ENCODE results near the gene THBD. TPM values are rescaled to one million over a fixed set of nuclear protein-coding genes. Genes with fewer than 3 reads are reported as not detected.
A peak's percentile ranks its signal among the peaks of the same experiment; 100 is the strongest.
"Not testable (repeated sequence)": the region's sequence is repeated elsewhere in the genome, so short reads cannot be mapped to it uniquely, and the experiment has no call there.

Gene THBD
- total RNA-seq, 4 donors from 2014 or later, result 48.1 to 60.3 (median 56.9) TPM

DNA sequence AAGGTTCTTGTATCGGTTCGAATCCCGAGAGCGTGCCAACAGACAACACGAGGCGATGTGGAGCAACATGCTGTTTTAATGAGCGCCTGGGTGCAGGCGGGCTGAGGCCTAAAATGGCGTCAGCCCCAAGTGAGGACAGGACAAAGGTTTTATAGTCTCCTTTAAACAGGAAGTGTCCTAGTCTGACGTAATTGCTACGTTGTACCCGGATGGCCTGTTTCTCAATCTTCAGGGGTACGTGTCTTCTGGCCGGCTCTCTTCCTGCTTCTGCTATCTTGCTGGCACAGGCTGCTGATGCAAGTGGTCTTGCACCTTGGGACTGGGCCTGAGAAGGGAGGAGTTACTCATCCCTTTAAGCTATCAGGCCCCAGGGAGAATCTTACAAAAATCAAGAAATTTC is 24.0 kb downstream of the THBD start:
- H3K4me3 ChIP-seq; H3K27ac ChIP-seq; H3K4me1 ChIP-seq; DNase-seq (ENCODE audit: low spot score in 2 of 2); H3K9me3 ChIP-seq; H3K27me3 ChIP-seq; H3K36me3 ChIP-seq: not testable (repeated sequence)
- WGBS, 2 donors, result 80 to 89% methylated on average over 14 of the region's 14 CpGs
- peak in 1 of 2 donors; percentile 27 for TF ChIP-seq EP300 (IDR thresholded peaks at IDR 0.05)

- Histone ChIP-seq H3K9me3 (no peaks in the 10 kb centered on the region), H3K27me3 (no peaks in the 10 kb centered on the region), H3K4me3 (no peak overlapping the region), H3K27ac (no peak overlapping the region), H3K36me3 (no peaks in the 10 kb centered on the region), H3K4me1 (no peaks in the 10 kb centered on the region)
- no peak for DNase-seq (ENCODE audit: low spot score in 2 of 2)
- WGBS, 2 donors, result 43 to 54% methylated on average over 3 of the region's 3 CpGs
- TF ChIP-seq POLR2A (IDR thresholded peaks at IDR 0.05) (no peak), EP300 (IDR thresholded peaks at IDR 0.05) (no peak)
- TF ChIP-seq, protein P1, sequence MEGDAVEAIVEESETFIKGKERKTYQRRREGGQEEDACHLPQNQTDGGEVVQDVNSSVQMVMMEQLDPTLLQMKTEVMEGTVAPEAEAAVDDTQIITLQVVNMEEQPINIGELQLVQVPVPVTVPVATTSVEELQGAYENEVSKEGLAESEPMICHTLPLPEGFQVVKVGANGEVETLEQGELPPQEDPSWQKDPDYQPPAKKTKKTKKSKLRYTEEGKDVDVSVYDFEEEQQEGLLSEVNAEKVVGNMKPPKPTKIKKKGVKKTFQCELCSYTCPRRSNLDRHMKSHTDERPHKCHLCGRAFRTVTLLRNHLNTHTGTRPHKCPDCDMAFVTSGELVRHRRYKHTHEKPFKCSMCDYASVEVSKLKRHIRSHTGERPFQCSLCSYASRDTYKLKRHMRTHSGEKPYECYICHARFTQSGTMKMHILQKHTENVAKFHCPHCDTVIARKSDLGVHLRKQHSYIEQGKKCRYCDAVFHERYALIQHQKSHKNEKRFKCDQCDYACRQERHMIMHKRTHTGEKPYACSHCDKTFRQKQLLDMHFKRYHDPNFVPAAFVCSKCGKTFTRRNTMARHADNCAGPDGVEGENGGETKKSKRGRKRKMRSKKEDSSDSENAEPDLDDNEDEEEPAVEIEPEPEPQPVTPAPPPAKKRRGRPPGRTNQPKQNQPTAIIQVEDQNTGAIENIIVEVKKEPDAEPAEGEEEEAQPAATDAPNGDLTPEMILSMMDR (IDR thresholded peaks at IDR 0.05), result no peak
Observed at GRCh38 chr20:23024701-23025100, 24.8 kb downstream of the THBD start.

GRCh38 chr20:23023621-23024177 is 25.8 kb downstream of the THBD start:
- TF ChIP-seq EP300 (IDR thresholded peaks at IDR 0.05), result no peak
- TF ChIP-seq, protein P1 (IDR thresholded peaks at IDR 0.05), result no peak
- TF ChIP-seq POLR2A (IDR thresholded peaks at IDR 0.05), result no peak
- Histone ChIP-seq H3K4me3 (no peak overlapping the region), H3K36me3 (no peaks in the 10 kb centered on the region), H3K27ac (peak overlapping the region in 1 of 4 donors; percentile 8), H3K4me1 (no peaks in the 10 kb centered on the region), H3K27me3 (no peaks in the 10 kb centered on the region), H3K9me3 (no peaks in the 10 kb centered on the region)
- DNase-seq (ENCODE audit: low spot score in 2 of 2), result no peak
- WGBS, 2 donors, result 74 to 77% methylated on average over 8 to 10 of the region's 10 CpGs

- H3K9me3 ChIP-seq, result no peaks in the 10 kb centered on the region
- H3K36me3 ChIP-seq, result no peaks in the 10 kb centered on the region
- H3K4me1 ChIP-seq, result no peaks in the 10 kb centered on the region
- DNase-seq (ENCODE audit: low spot score in 2 of 2), result no peak
- TF ChIP-seq EP300 (IDR thresholded peaks at IDR 0.05) (no peak), POLR2A (IDR thresholded peaks at IDR 0.05) (no peak)
- TF ChIP-seq, protein P1 (IDR thresholded peaks at IDR 0.05), result no peak
- no peaks in the 10 kb centered on the region for H3K27me3 ChIP-seq
- H3K27ac ChIP-seq, result peak overlapping the region in 1 of 4 donors; percentile 8
- H3K4me3 ChIP-seq, result no peak overlapping the region
- WGBS, 2 donors, result 74 to 84% methylated on average over 4 of the region's 4 CpGs
Observed at GRCh38 chr20:23022849-23023248, 26.6 kb downstream of the THBD start.

DNA sequence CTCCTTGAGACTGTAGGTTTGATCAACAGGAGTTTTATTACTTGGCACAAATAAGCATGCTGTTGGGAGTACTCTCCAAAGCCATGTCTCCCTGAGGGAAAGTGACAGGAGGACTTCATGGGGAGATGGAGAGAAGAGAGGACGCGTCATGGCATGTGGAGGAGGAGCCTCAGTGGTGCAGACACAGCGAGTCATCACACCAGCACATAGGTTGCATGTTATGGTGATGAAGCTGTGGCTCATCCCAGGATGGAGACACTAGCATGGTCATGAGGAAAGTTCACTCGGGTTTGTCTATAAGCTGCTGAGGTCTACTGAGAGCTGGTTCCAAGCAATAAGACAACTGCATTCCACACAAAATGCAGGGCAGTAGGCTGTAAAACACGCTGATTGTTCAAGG is 27.5 kb downstream of the THBD start:
- Histone ChIP-seq H3K4me1 (no peaks in the 10 kb centered on the region), H3K36me3 (no peaks in the 10 kb centered on the region), H3K27ac (no peak overlapping the region), H3K9me3 (no peaks in the 10 kb centered on the region), H3K27me3 (no peaks in the 10 kb centered on the region), H3K4me3 (no peak overlapping the region)
- TF ChIP-seq EP300 (IDR thresholded peaks at IDR 0.05) (no peak), POLR2A (IDR thresholded peaks at IDR 0.05) (no peak)
- TF ChIP-seq, protein P1 (IDR thresholded peaks at IDR 0.05), result no peak
- 90 to 94% methylated on average over 5 of the region's 5 CpGs for WGBS, 2 donors
- no peak for DNase-seq (ENCODE audit: low spot score in 2 of 2)

DNA sequence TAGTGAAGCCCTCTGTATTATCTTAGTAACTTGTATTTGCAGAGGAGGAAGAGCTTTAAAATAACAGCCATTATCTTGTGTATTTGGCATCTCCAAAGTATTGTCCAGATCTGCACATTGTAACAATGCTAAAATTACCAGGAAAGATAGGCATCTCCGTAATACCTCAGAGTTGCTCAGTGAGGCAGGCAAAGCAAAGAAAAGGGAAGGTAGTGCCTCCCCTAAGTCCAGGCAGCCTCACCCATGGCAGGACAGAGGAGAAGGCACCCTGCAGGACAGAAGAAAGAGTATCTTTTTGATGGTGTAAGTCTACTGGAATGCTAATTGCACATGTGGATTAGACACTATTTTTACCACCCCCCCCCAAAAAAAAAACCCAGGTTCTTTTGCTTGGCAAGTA is 27.9 kb downstream of the THBD start:
- H3K27me3 ChIP-seq, result no peaks in the 10 kb centered on the region
- H3K9me3 ChIP-seq, result no peaks in the 10 kb centered on the region
- H3K4me3 ChIP-seq, result no peak overlapping the region
- no peaks in the 10 kb centered on the region for H3K36me3 ChIP-seq
- no peak for DNase-seq (ENCODE audit: low spot score in 2 of 2)
- WGBS, 2 donors, result 82 to 87% methylated on average over 1 of the region's 1 CpG
- no peak overlapping the region for H3K27ac ChIP-seq
- H3K4me1 ChIP-seq, result no peaks in the 10 kb centered on the region
- TF ChIP-seq POLR2A (IDR thresholded peaks at IDR 0.05), result no peak
- TF ChIP-seq EP300 (IDR thresholded peaks at IDR 0.05), result no peak
- TF ChIP-seq, protein P1 (IDR thresholded peaks at IDR 0.05), result no peak
